HUES64 (cell line): Measurements from ENCODE around the gene MYLK.

Experiments used
- H3K27ac ChIP-seq: 2 replicates; pipeline ENCODE4 v1.7.0; 2013; ENCODE audit warnings: low read depth, low read length, inconsistent platforms
- H3K27me3 ChIP-seq: 2 replicates; pipeline ENCODE4 v1.6.1; 2013; ENCODE audit warnings: mild to moderate bottlenecking, low read length; ENCODE audit not compliant: insufficient read depth
- H3K36me3 ChIP-seq: 2 replicates; pipeline ENCODE4 v1.6.1; 2013; ENCODE audit warnings: mild to moderate bottlenecking, low read length; ENCODE audit not compliant: insufficient read depth
- H3K4me1 ChIP-seq: 2 replicates; pipeline ENCODE4 v1.6.1; 2013; ENCODE audit warnings: mild to moderate bottlenecking, low read length, moderate library complexity; ENCODE audit not compliant: insufficient read depth
- H3K4me3 ChIP-seq: 2 replicates; pipeline ENCODE4 v1.5.1; 2013; ENCODE audit warnings: mild to moderate bottlenecking, low read length, moderate library complexity
- H3K9ac ChIP-seq: 2 replicates; pipeline ENCODE4 v1.6.1; 2013; ENCODE audit warnings: mild to moderate bottlenecking, low read depth, low read length
- H3K9me3 ChIP-seq: 2 replicates; pipeline ENCODE4 v1.6.1; 2013; ENCODE audit warnings: low read depth, low read length; ENCODE audit not compliant: insufficient read depth
- WGBS: fragments of 150-250, 120-280 bp; methylation state at CpG from one replicate; pipeline ENCODE4 v1.1.7; 2013; ENCODE audit warnings: missing lambda C conversion rate; 5-methylcytosine and 5-hydroxymethylcytosine counted together

MYLK gene

GRCh38 chr3:123640311-123640710, 243.8 kb downstream of the MYLK start:
- no peak overlapping the region for H3K9ac ChIP-seq
- no peak overlapping the region for H3K27ac ChIP-seq
- H3K4me1 ChIP-seq: peaks cover 31% of the 10 kb centered on the region
- no peaks in the 10 kb centered on the region for H3K36me3 ChIP-seq
- no peak overlapping the region for H3K4me3 ChIP-seq
- no peaks in the 10 kb centered on the region for H3K9me3 ChIP-seq
- WGBS: 95% methylated on average over 15 of the region's 15 CpGs
- H3K27me3 ChIP-seq: no peaks in the 10 kb centered on the region

- no peaks in the 10 kb centered on the region for H3K9me3 ChIP-seq
These were observed 245.0 kb downstream of the MYLK start for GRCh38 chr3:123638936-123639689.

GRCh38 chr3:123637841-123638240, 246.3 kb downstream of the MYLK start:
- no peak overlapping the region for H3K4me3 ChIP-seq
- H3K4me1 ChIP-seq: peaks cover 41% of the 10 kb centered on the region
- H3K27ac ChIP-seq: no peak overlapping the region
- H3K9me3 ChIP-seq: no peaks in the 10 kb centered on the region
- H3K9ac ChIP-seq: no peak overlapping the region
- no peaks in the 10 kb centered on the region for H3K36me3 ChIP-seq
- 94% methylated on average over 5 of the region's 5 CpGs for WGBS
- H3K27me3 ChIP-seq: no peaks in the 10 kb centered on the region

More at GRCh38 chr3:123638936-123639689, 245.0 kb downstream of the MYLK start:
- Histone ChIP-seq H3K27ac (no peak overlapping the region), H3K36me3 (no peaks in the 10 kb centered on the region), H3K4me3 (no peak overlapping the region), H3K27me3 (no peaks in the 10 kb centered on the region), H3K4me1 (peaks cover 41% of the 10 kb centered on the region), H3K9ac (no peak overlapping the region)
- WGBS: 86% methylated on average over 14 of the region's 14 CpGs

- WGBS: 54% methylated on average over 7 of the region's 7 CpGs
- Histone ChIP-seq H3K4me3 (no peak overlapping the region), H3K9ac (no peak overlapping the region), H3K9me3 (no peaks in the 10 kb centered on the region), H3K4me1 (peaks cover 48% of the 10 kb centered on the region), H3K27ac (0 out of 2 replicates have a peak overlapping the region, but pooled peaks have one; percentile 51), H3K36me3 (no peaks in the 10 kb centered on the region), H3K27me3 (no peaks in the 10 kb centered on the region)
These were observed 247.0 kb downstream of the MYLK start for GRCh38 chr3:123637131-123637530.

GRCh38 chr3:123636431-123636841, 247.7 kb downstream of the MYLK start:
- no peaks in the 10 kb centered on the region for H3K36me3 ChIP-seq
- H3K4me1 ChIP-seq: peaks cover 51% of the 10 kb centered on the region
- WGBS: 34% methylated on average over 8 of the region's 8 CpGs
- H3K4me3 ChIP-seq: no peak overlapping the region
- no peak overlapping the region for H3K9ac ChIP-seq
- peak overlapping the region; percentile 57 for H3K27ac ChIP-seq
- no peaks in the 10 kb centered on the region for H3K9me3 ChIP-seq
- H3K27me3 ChIP-seq: no peaks in the 10 kb centered on the region

- peaks cover 47% of the 10 kb centered on the region for H3K4me1 ChIP-seq
- no peaks in the 10 kb centered on the region for H3K27me3 ChIP-seq
- no peak overlapping the region for H3K9ac ChIP-seq
- 95% methylated on average over 4 of the region's 4 CpGs for WGBS
- no peak overlapping the region for H3K4me3 ChIP-seq
- H3K27ac ChIP-seq: no peak overlapping the region
- no peaks in the 10 kb centered on the region for H3K9me3 ChIP-seq
- no peaks in the 10 kb centered on the region for H3K36me3 ChIP-seq
These were observed 248.4 kb downstream of the MYLK start for GRCh38 chr3:123635717-123636116.

- Histone ChIP-seq H3K27ac (no peak overlapping the region), H3K9ac (no peak overlapping the region), H3K27me3 (no peaks in the 10 kb centered on the region), H3K4me3 (no peak overlapping the region), H3K9me3 (no peaks in the 10 kb centered on the region), H3K36me3 (no peaks in the 10 kb centered on the region), H3K4me1 (peaks cover 47% of the 10 kb centered on the region)
- 81% methylated on average over 4 of the region's 4 CpGs for WGBS
These were observed 248.9 kb downstream of the MYLK start for GRCh38 chr3:123635217-123635616.

- no peaks in the 10 kb centered on the region for H3K27me3 ChIP-seq
- no peaks in the 10 kb centered on the region for H3K9me3 ChIP-seq
- no peak overlapping the region for H3K4me3 ChIP-seq
- WGBS: 79% methylated on average over 15 of the region's 15 CpGs
- H3K4me1 ChIP-seq: peaks cover 47% of the 10 kb centered on the region
- no peaks in the 10 kb centered on the region for H3K36me3 ChIP-seq
- H3K27ac ChIP-seq: no peak overlapping the region
- H3K9ac ChIP-seq: no peak overlapping the region
These were observed 249.7 kb downstream of the MYLK start for GRCh38 chr3:123634149-123635051.

- H3K27me3 ChIP-seq: no peaks in the 10 kb centered on the region
- H3K9ac ChIP-seq: no peak overlapping the region
- WGBS: 78% methylated on average over 2 of the region's 2 CpGs
- H3K36me3 ChIP-seq: no peaks in the 10 kb centered on the region
- no peak overlapping the region for H3K4me3 ChIP-seq
- H3K27ac ChIP-seq: no peak overlapping the region
- peaks cover 47% of the 10 kb centered on the region for H3K4me1 ChIP-seq
- H3K9me3 ChIP-seq: no peaks in the 10 kb centered on the region
These were observed 250.6 kb downstream of the MYLK start for GRCh38 chr3:123633530-123633929.

- Histone ChIP-seq H3K9ac (no peak overlapping the region; the same call in 1 of the 2 replicates), H3K27me3 (no peaks in the 10 kb centered on the region), H3K9me3 (no peaks in the 10 kb centered on the region), H3K4me3 (no peak overlapping the region), H3K4me1 (peaks cover 43% of the 10 kb centered on the region), H3K36me3 (no peaks in the 10 kb centered on the region), H3K27ac (peak overlapping the region; percentile 88)
- 37% methylated on average over 6 of the region's 6 CpGs for WGBS
These were observed 251.9 kb downstream of the MYLK start for GRCh38 chr3:123632161-123632655.

- WGBS: 85% methylated on average over 4 of the region's 4 CpGs
- no peaks in the 10 kb centered on the region for H3K36me3 ChIP-seq
- no peaks in the 10 kb centered on the region for H3K9me3 ChIP-seq
These were observed 254.4 kb downstream of the MYLK start for GRCh38 chr3:123629747-123630047.

More at GRCh38 chr3:123629747-123630047, 254.4 kb downstream of the MYLK start:
- Histone ChIP-seq H3K4me3 (no peak overlapping the region), H3K9ac (no peak overlapping the region), H3K27ac (no peak overlapping the region), H3K27me3 (no peaks in the 10 kb centered on the region), H3K4me1 (peaks cover 18% of the 10 kb centered on the region)
